Measurements from ENCODE around the gene SORCS2. TPM values are rescaled to one million over a fixed set of nuclear protein-coding genes. Genes with fewer than 3 reads are reported as not detected.

The SORCS2 gene
- total and polyA plus RNA-seq, 2 of the 13 experiments (the other 11 are each of a cell fraction or from before 2014, with no cell fraction given) = 0.82 to 1.0 TPM

DNA sequence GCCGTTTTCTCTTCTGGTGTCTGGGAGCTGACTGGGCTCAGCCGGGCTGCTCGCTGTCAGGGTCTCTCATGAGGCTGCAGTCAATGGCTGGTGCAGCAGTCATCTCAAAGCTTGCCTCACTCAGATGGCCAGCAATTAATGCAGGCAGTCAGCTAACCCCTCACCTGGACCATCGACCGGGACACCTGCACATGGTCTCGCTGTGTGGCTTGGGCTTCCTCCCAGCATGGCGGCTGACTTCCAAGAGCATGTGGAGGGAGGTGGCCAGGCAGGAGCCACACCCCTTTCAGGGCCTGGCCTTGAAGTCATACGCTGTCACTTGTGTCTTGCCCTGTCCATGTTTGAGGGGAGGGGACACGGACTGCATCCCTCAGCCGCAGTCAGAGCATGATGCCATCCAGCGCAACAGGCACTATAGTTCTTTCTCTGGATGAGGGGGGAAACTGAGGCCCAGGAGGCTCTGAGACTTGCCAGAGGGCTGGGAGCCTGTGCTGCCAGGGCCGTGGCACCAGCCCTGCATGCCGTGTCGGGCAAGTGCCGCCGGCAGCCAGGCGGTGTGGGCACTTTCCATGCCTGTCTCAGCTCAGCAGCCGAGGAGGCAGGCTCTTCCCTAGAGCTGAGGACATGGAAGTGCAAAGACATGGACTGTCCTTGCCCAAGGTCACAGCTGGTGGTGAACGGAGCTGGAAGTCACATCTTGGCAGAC lies 545.6 kb downstream of the SORCS2 start (continued):
- TF ChIP-seq ZNF761 (CRISPR knock-in tag; conservative IDR thresholded peaks at IDR 0.05) = no peak
- TF ChIP-seq ELF1 (CRISPR knock-in tag; IDR thresholded peaks at IDR 0.05) = no peak
- TF ChIP-seq LBX2 (CRISPR knock-in tag; IDR thresholded peaks at IDR 0.05; ENCODE audit: borderline replicate concordance) = no peak
- TF ChIP-seq TFE3 (CRISPR knock-in tag; IDR thresholded peaks at IDR 0.05) = no peak
- TF ChIP-seq, protein P1, sequence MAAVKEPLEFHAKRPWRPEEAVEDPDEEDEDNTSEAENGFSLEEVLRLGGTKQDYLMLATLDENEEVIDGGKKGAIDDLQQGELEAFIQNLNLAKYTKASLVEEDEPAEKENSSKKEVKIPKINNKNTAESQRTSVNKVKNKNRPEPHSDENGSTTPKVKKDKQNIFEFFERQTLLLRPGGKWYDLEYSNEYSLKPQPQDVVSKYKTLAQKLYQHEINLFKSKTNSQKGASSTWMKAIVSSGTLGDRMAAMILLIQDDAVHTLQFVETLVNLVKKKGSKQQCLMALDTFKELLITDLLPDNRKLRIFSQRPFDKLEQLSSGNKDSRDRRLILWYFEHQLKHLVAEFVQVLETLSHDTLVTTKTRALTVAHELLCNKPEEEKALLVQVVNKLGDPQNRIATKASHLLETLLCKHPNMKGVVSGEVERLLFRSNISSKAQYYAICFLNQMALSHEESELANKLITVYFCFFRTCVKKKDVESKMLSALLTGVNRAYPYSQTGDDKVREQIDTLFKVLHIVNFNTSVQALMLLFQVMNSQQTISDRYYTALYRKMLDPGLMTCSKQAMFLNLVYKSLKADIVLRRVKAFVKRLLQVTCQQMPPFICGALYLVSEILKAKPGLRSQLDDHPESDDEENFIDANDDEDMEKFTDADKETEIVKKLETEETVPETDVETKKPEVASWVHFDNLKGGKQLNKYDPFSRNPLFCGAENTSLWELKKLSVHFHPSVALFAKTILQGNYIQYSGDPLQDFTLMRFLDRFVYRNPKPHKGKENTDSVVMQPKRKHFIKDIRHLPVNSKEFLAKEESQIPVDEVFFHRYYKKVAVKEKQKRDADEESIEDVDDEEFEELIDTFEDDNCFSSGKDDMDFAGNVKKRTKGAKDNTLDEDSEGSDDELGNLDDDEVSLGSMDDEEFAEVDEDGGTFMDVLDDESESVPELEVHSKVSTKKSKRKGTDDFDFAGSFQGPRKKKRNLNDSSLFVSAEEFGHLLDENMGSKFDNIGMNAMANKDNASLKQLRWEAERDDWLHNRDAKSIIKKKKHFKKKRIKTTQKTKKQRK (IDR thresholded peaks at IDR 0.05; ENCODE audit: low read length) = no peak

DNA sequence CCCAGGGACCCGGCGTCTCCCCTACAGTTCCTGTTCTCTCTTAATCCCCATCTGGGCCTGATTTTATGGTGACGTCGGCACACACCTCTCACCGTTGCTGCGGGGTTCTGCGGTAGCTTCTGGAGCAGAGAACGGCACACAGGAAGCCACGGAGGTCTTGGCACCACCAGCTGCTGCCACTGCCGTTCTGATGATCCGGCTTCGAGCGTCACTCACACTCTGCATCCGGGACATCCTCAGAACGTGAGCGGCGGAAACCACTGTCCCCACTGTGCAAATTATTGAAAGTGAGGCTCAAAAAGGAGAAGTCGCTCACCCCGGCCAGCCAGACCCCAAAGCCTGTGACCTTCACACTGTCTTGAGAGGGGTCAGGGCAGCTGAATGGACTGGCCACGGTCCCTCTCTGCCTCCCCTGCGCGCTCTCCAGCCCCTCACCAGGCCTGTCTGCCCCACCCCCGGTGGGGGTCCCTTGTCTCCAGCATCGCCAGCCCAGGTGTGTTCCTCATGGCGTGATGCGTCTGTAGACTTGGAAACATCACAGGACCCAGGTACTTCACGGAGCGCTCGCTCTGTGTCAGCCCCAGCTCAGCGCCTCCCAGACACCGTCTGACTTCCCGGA lies 546.2 kb downstream of the SORCS2 start:
- ATAC-seq (no peak), DNase-seq (ENCODE audit: low spot score) (no peak), FAIRE-seq (no peak)
- no peaks in the 10 kb centered on the region for H4K20me1 ChIP-seq (ENCODE audit: insufficient read depth, low read length)
- no peak overlapping the region for H3K4me3 ChIP-seq (replicated peaks in 1 of 3; ENCODE audit: insufficient read depth in 1 of 3, low read depth in 2 of 3, low read length in 3 of 3)
- no peak overlapping the region for H2AFZ ChIP-seq (ENCODE audit: low read length)
- no TSS peak for BruUV-seq (replicated peaks)
- in situ Hi-C loops (cut with HindIII; ENCODE audit: extremely low pct_ligation_motif_present, low pct_unique_long_range_greater_than_20kb) (no loop called here), intact Hi-C loops (cut with micrococcal nuclease; ENCODE audit: unreplicated experiment) (no loop called here)
- H3K4me2 ChIP-seq (ENCODE audit: low read depth, low read length) = no peak overlapping the region
- H3K27ac ChIP-seq (ENCODE audit: extremely low read length, insufficient read depth, low read length) = no peak overlapping the region
- no peaks in the 10 kb centered on the region for H3K79me2 ChIP-seq (ENCODE audit: insufficient read depth, low read length)
- H3K27me3 ChIP-seq (ENCODE audit: control insufficient read depth in 1 of 2, insufficient read depth in 2 of 2, low read length in 2 of 2) = no peaks in the 10 kb centered on the region
- no peak overlapping the region for H3K9ac ChIP-seq (ENCODE audit: insufficient read depth, low read depth, low read length)
- H3K9me3 ChIP-seq (ENCODE audit: low read length) = no peaks in the 10 kb centered on the region
- no peaks in the 10 kb centered on the region for H3K36me3 ChIP-seq (replicated peaks in 1 of 2; ENCODE audit: control insufficient read depth in 1 of 2, insufficient read depth in 2 of 2, low read length in 2 of 2)
- H3K4me1 ChIP-seq (ENCODE audit: insufficient read depth, low read length) = peaks cover 2% of the 10 kb centered on the region
- 92% methylated on average over 15 of the region's 32 CpGs for WGBS (ENCODE audit: low lambda C conversion rate)
- ChIA-PET POLR2A (no interaction called here), CTCF (ENCODE audit: low intra/inter-chr PET ratio, low total read pairs) (no interaction called here)
- TF ChIP-seq ZNF619 (CRISPR knock-in tag; IDR thresholded peaks at IDR 0.05) (no peak), ZZZ3 (CRISPR knock-in tag; IDR thresholded peaks at IDR 0.05; ENCODE audit: borderline replicate concordance) (no peak), SIN3A (IDR thresholded peaks at IDR 0.05; ENCODE audit: borderline replicate concordance, low read depth, low read length) (no peak), ZEB1 (IDR thresholded peaks at IDR 0.05; ENCODE audit: insufficient replicate concordance, low read depth) (no peak), HMGXB3 (CRISPR knock-in tag; IDR thresholded peaks at IDR 0.05; ENCODE audit: borderline replicate concordance) (no peak), NONO (IDR thresholded peaks at IDR 0.05) (no peak), NONO (CRISPR knock-in tag; conservative IDR thresholded peaks at IDR 0.05) (no peak)
